ENCODE measurements around the gene SORCS2. TPM values are rescaled to one million over a fixed set of nuclear protein-coding genes. Genes with fewer than 3 reads are reported as not detected.

The SORCS2 gene
- total RNA-seq, 2 donors from 2014 or later, result 0.68 to 0.92 TPM

DNA sequence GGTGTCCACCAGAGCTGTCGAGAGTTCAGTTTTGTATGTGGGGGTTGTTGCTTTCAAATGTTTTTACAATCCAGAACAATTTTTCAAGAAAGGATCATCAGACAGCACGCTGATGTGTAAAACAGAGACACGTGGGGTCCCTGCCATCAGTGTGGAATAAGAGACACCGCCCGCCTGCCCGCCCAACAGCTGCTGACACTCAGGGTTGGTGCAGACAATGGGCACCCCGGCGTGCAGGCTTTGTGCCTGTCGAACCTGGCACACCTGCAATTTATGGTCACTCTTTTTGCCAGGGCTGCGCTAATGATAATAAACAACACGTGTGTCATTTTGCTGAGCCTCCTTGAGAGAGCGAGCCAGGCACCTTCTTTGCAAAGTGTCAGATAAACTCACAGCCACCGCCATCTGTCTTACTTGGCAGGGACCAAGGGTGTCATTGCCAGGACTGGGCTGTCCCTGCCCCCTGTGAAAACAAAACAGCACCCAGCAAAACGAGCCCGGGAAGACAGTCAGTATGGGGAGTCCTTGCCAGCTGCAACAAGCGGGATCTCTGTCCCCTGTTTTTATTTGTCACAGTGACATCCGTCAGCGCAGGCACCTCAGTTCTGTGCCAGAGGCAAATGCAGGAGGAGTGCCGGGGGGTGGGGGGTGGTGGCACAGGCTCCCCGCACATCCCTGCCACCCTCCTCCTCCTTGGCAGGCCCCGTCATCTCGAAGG is 173.3 kb downstream of the SORCS2 start:
- Histone ChIP-seq H3K27ac (no peak overlapping the region), H3K9me3 (no peaks in the 10 kb centered on the region), H3K4me3 (no peak overlapping the region), H3K36me3 (no peaks in the 10 kb centered on the region), H3K4me1 (ENCODE audit: control insufficient read depth in 1 of 2, low read depth in 2 of 2) (peaks cover 0 to 15% of the 10 kb centered on the region in 2 donors), H3K27me3 (replicated peaks; ENCODE audit: insufficient read depth) (peaks cover 7% of the 10 kb centered on the region)
- ATAC-seq (ENCODE audit: insufficient number of reproducible peaks, low FRiP score, low read depth) (no peak), DNase-seq (ENCODE audit: low spot score) (no peak)
- TF ChIP-seq CTCF (IDR thresholded peaks at IDR 0.05), result no peak

DNA sequence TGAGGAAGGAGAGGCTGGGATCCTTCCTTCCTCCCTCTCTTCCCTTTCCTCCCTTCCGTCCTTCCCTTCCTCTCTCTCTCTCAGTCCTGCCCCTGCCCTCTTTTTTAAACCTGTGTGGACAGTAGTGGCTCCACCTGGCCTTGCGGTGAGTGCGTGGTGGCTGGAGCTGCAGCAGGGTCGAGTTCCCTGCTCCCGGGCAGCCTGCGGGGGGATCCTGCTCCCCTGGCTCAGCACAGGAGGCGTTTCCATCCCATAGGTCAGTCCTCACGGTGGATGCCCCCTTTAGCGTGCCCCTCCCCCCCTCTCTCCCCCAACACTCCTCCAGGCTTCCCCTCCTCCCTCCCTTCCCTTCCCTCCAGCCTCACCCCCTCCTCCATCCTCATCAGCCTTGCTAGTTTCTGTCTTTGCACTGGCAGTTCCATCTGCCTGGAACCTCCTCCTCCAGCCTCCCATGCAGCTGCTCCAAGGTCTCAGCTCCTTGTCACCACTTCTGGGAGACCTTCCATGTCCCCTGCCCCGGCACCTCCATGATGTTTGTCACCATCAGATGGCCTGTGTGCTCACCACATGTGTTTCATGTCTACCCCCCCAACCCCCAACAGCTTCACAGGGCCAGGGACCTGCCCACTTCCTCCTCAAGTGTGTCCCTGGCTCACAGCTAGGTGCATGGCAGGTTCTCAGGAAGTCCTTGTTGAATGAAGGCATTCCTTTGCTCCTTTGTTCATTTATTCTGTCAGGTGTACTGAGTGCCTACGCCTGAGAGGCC is 174.0 kb downstream of the SORCS2 start:
- Histone ChIP-seq H3K36me3 (no peaks in the 10 kb centered on the region), H3K9me3 (no peaks in the 10 kb centered on the region), H3K4me3 (no peak overlapping the region), H3K4me1 (ENCODE audit: control insufficient read depth in 1 of 2, low read depth in 2 of 2) (peaks cover 0 to 15% of the 10 kb centered on the region in 2 donors), H3K27ac (no peak overlapping the region), H3K27me3 (replicated peaks; ENCODE audit: insufficient read depth) (peaks cover 7% of the 10 kb centered on the region)
- DNase-seq (ENCODE audit: low spot score) (no peak), ATAC-seq (ENCODE audit: insufficient number of reproducible peaks, low FRiP score, low read depth) (no peak)
- TF ChIP-seq CTCF (IDR thresholded peaks at IDR 0.05), result no peak

GRCh38 chr4:7366954-7367353 is 174.6 kb downstream of the SORCS2 start:
- ATAC-seq (ENCODE audit: insufficient number of reproducible peaks, low FRiP score, low read depth) (no peak), DNase-seq (ENCODE audit: low spot score) (no peak)
- H3K27me3 ChIP-seq (replicated peaks; ENCODE audit: insufficient read depth), result peaks cover 7% of the 10 kb centered on the region
- H3K36me3 ChIP-seq, result no peaks in the 10 kb centered on the region
- no peak for TF ChIP-seq CTCF (IDR thresholded peaks at IDR 0.05)
- H3K9me3 ChIP-seq, result no peaks in the 10 kb centered on the region
- H3K4me3 ChIP-seq, result no peak overlapping the region
- H3K4me1 ChIP-seq (ENCODE audit: control insufficient read depth in 1 of 2, low read depth in 2 of 2), result peaks cover 0 to 15% of the 10 kb centered on the region in 2 donors
- H3K27ac ChIP-seq, result no peak overlapping the region

GRCh38 chr4:7367406-7367805 is 175.1 kb downstream of the SORCS2 start:
- H3K27ac ChIP-seq, result no peak overlapping the region
- ATAC-seq (ENCODE audit: insufficient number of reproducible peaks, low FRiP score, low read depth), result no peak
- H3K4me1 ChIP-seq (ENCODE audit: control insufficient read depth in 1 of 2, low read depth in 2 of 2), result peaks cover 0 to 15% of the 10 kb centered on the region in 2 donors
- H3K27me3 ChIP-seq (replicated peaks; ENCODE audit: insufficient read depth), result peaks cover 7% of the 10 kb centered on the region
- H3K4me3 ChIP-seq, result no peak overlapping the region
- H3K36me3 ChIP-seq, result no peaks in the 10 kb centered on the region
- H3K9me3 ChIP-seq, result no peaks in the 10 kb centered on the region
- TF ChIP-seq CTCF (IDR thresholded peaks at IDR 0.05), result no peak
- DNase-seq (ENCODE audit: low spot score), result no peak

GRCh38 chr4:7367864-7368277 is 175.5 kb downstream of the SORCS2 start:
- DNase-seq (ENCODE audit: low spot score), result no peak
- no peak overlapping the region for H3K4me3 ChIP-seq
- H3K27me3 ChIP-seq (replicated peaks; ENCODE audit: insufficient read depth), result peaks cover 7% of the 10 kb centered on the region
- H3K36me3 ChIP-seq, result no peaks in the 10 kb centered on the region
- no peaks in the 10 kb centered on the region for H3K9me3 ChIP-seq
- ATAC-seq (ENCODE audit: insufficient number of reproducible peaks, low FRiP score, low read depth), result no peak
- H3K27ac ChIP-seq, result no peak overlapping the region
- no peak for TF ChIP-seq CTCF (IDR thresholded peaks at IDR 0.05)
- H3K4me1 ChIP-seq (ENCODE audit: control insufficient read depth in 1 of 2, low read depth in 2 of 2), result peaks cover 0 to 15% of the 10 kb centered on the region in 2 donors
